Trophoblast cell (in vitro differentiated cells and primary cell): ENCODE data around the gene KDM4F.

ENCODE experiments used
- DNase-seq, 2 donors: peaks; one replicate each; pipeline ENCODE4 v3.0.0-alpha.2; 2016
- H2AFZ ChIP-seq: 2 replicates; pipeline ENCODE4 v1.6.1; 2013; ENCODE audit warnings: low read length, moderate library complexity, mild to moderate bottlenecking; ENCODE audit not compliant: insufficient read depth, poor library complexity
- H2AK5ac ChIP-seq: 2 replicates; pipeline ENCODE4 v1.6.1; 2013; ENCODE audit warnings: mild to moderate bottlenecking, low read length
- H2BK120ac ChIP-seq: 2 replicates; pipeline ENCODE4 v1.6.1; 2013; ENCODE audit warnings: low read length, mild to moderate bottlenecking, moderate library complexity; ENCODE audit not compliant: insufficient read depth, poor library complexity
- H2BK12ac ChIP-seq: 2 replicates; pipeline ENCODE4 v1.6.1; 2013; ENCODE audit warnings: mild to moderate bottlenecking, low read length, moderate library complexity
- H2BK5ac ChIP-seq: 2 replicates; pipeline ENCODE4 v1.6.1; 2013; ENCODE audit warnings: low read length, low read depth, moderate library complexity, mild to moderate bottlenecking; ENCODE audit not compliant: poor library complexity
- H3K14ac ChIP-seq: 2 replicates; pipeline ENCODE4 v1.6.1; 2013; ENCODE audit warnings: mild to moderate bottlenecking, low read length
- H3K18ac ChIP-seq: 2 replicates; pipeline ENCODE4 v1.6.1; 2013; ENCODE audit warnings: mild to moderate bottlenecking, low read length
- H3K23ac ChIP-seq: 2 replicates; pipeline ENCODE4 v1.6.1; 2013; ENCODE audit warnings: low read length
- H3K27ac ChIP-seq: 2 replicates; pipeline ENCODE4 v1.5.1; 2013; ENCODE audit warnings: low read depth, mild to moderate bottlenecking, inconsistent platforms, low read length, moderate library complexity
- H3K27me3 ChIP-seq: 2 replicates; pipeline ENCODE4 v1.6.1; 2013; ENCODE audit warnings: inconsistent platforms, mild to moderate bottlenecking, low read length, moderate library complexity; ENCODE audit not compliant: insufficient read depth
- H3K36me3 ChIP-seq, 2 experiments: 1 replicate in 1 of 2; 2 replicates in 1 of 2; pipeline ENCODE4 v1.6.1; 2013; ENCODE audit warnings: low read length in 2 of 2, mild to moderate bottlenecking in 2 of 2, moderate library complexity in 1 of 2; ENCODE audit not compliant: insufficient read depth in 2 of 2, control insufficient read depth in 1 of 2
- H3K4ac ChIP-seq: 2 replicates; pipeline ENCODE4 v1.6.1; 2013; ENCODE audit warnings: low read depth, mild to moderate bottlenecking, low read length, moderate library complexity
- H3K4me1 ChIP-seq, 2 experiments: 1 replicate in 1 of 2; 2 replicates in 1 of 2; pipeline ENCODE4 v1.6.1; 2013; ENCODE audit warnings: low read length in 2 of 2, mild to moderate bottlenecking in 2 of 2, moderate library complexity in 1 of 2; ENCODE audit not compliant: insufficient read depth in 2 of 2, control insufficient read depth in 1 of 2
- H3K4me2 ChIP-seq: 2 replicates; pipeline ENCODE4 v1.6.1; 2013; ENCODE audit warnings: inconsistent platforms, mild to moderate bottlenecking, low read length, moderate library complexity
- H3K4me3 ChIP-seq: 2 replicates; pipeline ENCODE4 v1.5.1; 2013; ENCODE audit warnings: mild to moderate bottlenecking, low read depth, low read length, inconsistent platforms
- H3K79me1 ChIP-seq: one replicate; pipeline ENCODE4 v1.6.1; 2013; ENCODE audit warnings: low read length
- H3K79me2 ChIP-seq: 2 replicates; pipeline ENCODE4 v1.6.1; 2013; ENCODE audit warnings: low read length, mild to moderate bottlenecking; ENCODE audit not compliant: control insufficient read depth, insufficient read depth, poor library complexity
- H3K9ac ChIP-seq: 2 replicates; pipeline ENCODE4 v1.6.1; 2013; ENCODE audit warnings: mild to moderate bottlenecking, low read length
- H3K9me3 ChIP-seq: 2 replicates; pipeline ENCODE4 v1.6.1; 2013; ENCODE audit warnings: low read depth, mild to moderate bottlenecking, control low read depth, inconsistent platforms, low read length; ENCODE audit not compliant: insufficient read depth
- H4K12ac ChIP-seq: 2 replicates; pipeline ENCODE4 v1.6.1; 2013; ENCODE audit warnings: low read depth, mild to moderate bottlenecking, low read length, moderate library complexity
- H4K8ac ChIP-seq: 2 replicates; pipeline ENCODE4 v1.6.1; 2013; ENCODE audit warnings: low read depth, mild to moderate bottlenecking, low read length, moderate library complexity
- H4K91ac ChIP-seq: one replicate; pipeline ENCODE4 v1.6.1; 2013; ENCODE audit warnings: low read depth, mild to moderate bottlenecking, low read length, moderate library complexity
- WGBS: extraction: QIAGEN DNeasy Blood & Tissue Kit; methylation state at CpG from one replicate; pipeline ENCODE4 v1.1.7; 2013; ENCODE audit warnings: missing lambda C conversion rate; ENCODE audit not compliant: insufficient read length, insufficient coverage; ENCODE audit errors: extremely low coverage; 5-methylcytosine and 5-hydroxymethylcytosine counted together

Gene KDM4F

GRCh38 chr11:95057959-95058358 is 8.7 kb downstream of the KDM4F start:
- Histone ChIP-seq H2AFZ (no peak overlapping the region), H3K27me3 (peaks cover 5% of the 10 kb centered on the region), H3K79me2 (no peaks in the 10 kb centered on the region), H2AK5ac (no peak overlapping the region), H3K4me2 (no peak overlapping the region), H4K91ac (no peak overlapping the region), H2BK5ac (no peak overlapping the region), H4K8ac (no peak overlapping the region), H3K14ac (no peak overlapping the region), H3K27ac (no peak overlapping the region), H2BK12ac (no peak overlapping the region), H3K23ac (no peak overlapping the region), H3K4me1 (no peaks in the 10 kb centered on the region), H3K4me3 (no peak overlapping the region), H4K12ac (no peak overlapping the region), H3K9ac (no peak overlapping the region), H3K36me3 (no peaks in the 10 kb centered on the region), H3K18ac (no peak overlapping the region), H2BK120ac (no peak overlapping the region), H3K79me1 (no peaks in the 10 kb centered on the region), H3K4ac (no peak overlapping the region), H3K9me3 (peaks cover 3% of the 10 kb centered on the region)
- DNase-seq = no peak
- WGBS = no CpG with 5 or more reads among the region's 8 CpGs

DNA sequence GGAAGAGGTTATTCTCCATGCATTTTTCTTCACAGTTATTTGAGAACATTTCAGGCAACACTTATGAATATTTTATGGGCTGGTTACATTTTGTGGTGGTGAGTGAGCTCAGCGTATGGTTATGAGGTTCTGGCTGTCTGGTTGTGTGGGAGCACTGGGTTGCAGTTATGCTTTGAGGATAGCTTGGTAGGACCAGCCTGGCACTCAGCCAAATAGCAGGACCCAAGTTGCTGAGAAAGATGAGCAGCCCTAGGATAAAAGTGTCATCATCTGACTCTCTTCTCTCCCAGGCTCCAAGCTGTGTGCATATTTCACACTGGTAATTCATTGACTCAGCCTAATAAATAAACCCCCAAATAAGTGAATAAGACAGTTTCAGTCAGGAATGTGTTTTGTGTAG is 9.4 kb downstream of the KDM4F start:
- H2BK120ac ChIP-seq = no peak overlapping the region
- H3K23ac ChIP-seq = no peak overlapping the region
- no peak overlapping the region for H4K8ac ChIP-seq
- H3K4ac ChIP-seq = no peak overlapping the region
- no peak overlapping the region for H2AFZ ChIP-seq
- peaks cover 2% of the 10 kb centered on the region for H3K9me3 ChIP-seq
- DNase-seq = no peak
- no peak overlapping the region for H3K4me3 ChIP-seq
- H3K27ac ChIP-seq = no peak overlapping the region
- H2BK12ac ChIP-seq = no peak overlapping the region
- peaks cover 5% of the 10 kb centered on the region for H3K27me3 ChIP-seq
- no peak overlapping the region for H2AK5ac ChIP-seq
- H3K36me3 ChIP-seq = no peaks in the 10 kb centered on the region
- H3K79me2 ChIP-seq = no peaks in the 10 kb centered on the region
- no peak overlapping the region for H3K14ac ChIP-seq
- H3K79me1 ChIP-seq = no peaks in the 10 kb centered on the region
- no peak overlapping the region for H2BK5ac ChIP-seq
- H4K12ac ChIP-seq = no peak overlapping the region
- H4K91ac ChIP-seq = no peak overlapping the region
- no peak overlapping the region for H3K4me2 ChIP-seq
- H3K9ac ChIP-seq = no peak overlapping the region
- H3K4me1 ChIP-seq = no peaks in the 10 kb centered on the region
- WGBS = no CpG with 5 or more reads among the region's 1 CpG
- H3K18ac ChIP-seq = no peak overlapping the region

- Histone ChIP-seq H3K79me1 (no peaks in the 10 kb centered on the region), H3K9ac (no peak overlapping the region), H2AK5ac (no peak overlapping the region), H3K4me1 (no peaks in the 10 kb centered on the region), H4K12ac (no peak overlapping the region), H2BK5ac (no peak overlapping the region), H2AFZ (no peak overlapping the region), H3K27me3 (peaks cover under 1% of the 10 kb centered on the region), H2BK120ac (no peak overlapping the region), H3K9me3 (no peaks in the 10 kb centered on the region), H3K4me2 (no peak overlapping the region), H2BK12ac (no peak overlapping the region), H3K36me3 (no peaks in the 10 kb centered on the region), H3K4ac (no peak overlapping the region), H4K91ac (no peak overlapping the region), H3K27ac (no peak overlapping the region), H3K79me2 (no peaks in the 10 kb centered on the region), H4K8ac (no peak overlapping the region), H3K14ac (no peak overlapping the region), H3K4me3 (no peak overlapping the region), H3K18ac (no peak overlapping the region), H3K23ac (no peak overlapping the region)
- no CpG with 5 or more reads among the region's 6 CpGs for WGBS
- DNase-seq = no peak
Observed at GRCh38 chr11:95059046-95059445, 9.8 kb downstream of the KDM4F start.

DNA sequence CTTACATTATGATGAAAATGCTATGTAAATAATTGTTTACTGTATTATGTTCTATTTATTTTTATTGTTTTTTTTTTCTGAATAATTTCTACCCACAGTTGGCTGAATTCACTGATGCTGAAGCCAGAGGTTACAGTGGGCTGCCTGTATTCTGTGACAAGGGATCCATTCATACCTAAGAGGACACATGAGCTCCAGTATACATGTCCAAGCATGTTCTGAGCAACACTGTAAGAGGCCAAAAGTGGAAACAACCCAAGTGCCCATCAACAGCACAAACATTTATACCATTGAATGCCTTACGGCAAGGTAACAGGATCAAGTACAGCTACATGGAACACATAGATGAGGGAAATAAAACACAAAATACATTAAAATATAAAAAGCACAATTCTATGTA is 16.1 kb downstream of the KDM4F start:
- H3K4me1 ChIP-seq = no peaks in the 10 kb centered on the region
- peak overlapping the region; percentile 74 for H3K23ac ChIP-seq
- no peaks in the 10 kb centered on the region for H3K27me3 ChIP-seq
- peaks cover 11% of the 10 kb centered on the region for H3K79me2 ChIP-seq
- no peak overlapping the region for H3K4me2 ChIP-seq
- H2BK12ac ChIP-seq = no peak overlapping the region
- H4K12ac ChIP-seq = no peak overlapping the region
- H2AK5ac ChIP-seq = no peak overlapping the region
- DNase-seq = no peak
- no peak overlapping the region for H2BK5ac ChIP-seq
- no peaks in the 10 kb centered on the region for H3K36me3 ChIP-seq
- H3K4ac ChIP-seq = no peak overlapping the region
- H2AFZ ChIP-seq = no peak overlapping the region
- no peak overlapping the region for H4K8ac ChIP-seq
- no peak overlapping the region for H3K18ac ChIP-seq
- H3K79me1 ChIP-seq = peaks cover 12% of the 10 kb centered on the region
- no peak overlapping the region for H3K27ac ChIP-seq
- H4K91ac ChIP-seq = no peak overlapping the region
- no peak overlapping the region for H3K14ac ChIP-seq
- H3K4me3 ChIP-seq = no peak overlapping the region
- H3K9me3 ChIP-seq = no peaks in the 10 kb centered on the region
- no CpG with 5 or more reads among the region's 1 CpG for WGBS
- H3K9ac ChIP-seq = no peak overlapping the region
- H2BK120ac ChIP-seq = no peak overlapping the region
